ENCODE data around the gene LAMTOR1. TPM values are rescaled to one million over a fixed set of nuclear protein-coding genes. Genes with fewer than 3 reads are reported as not detected.

The LAMTOR1 gene
- total and polyA plus RNA-seq, 2 donors (not counting 3 experiments of a cell fraction or from before 2014, with no cell fraction given), result 95.1 to 174 TPM

DNA sequence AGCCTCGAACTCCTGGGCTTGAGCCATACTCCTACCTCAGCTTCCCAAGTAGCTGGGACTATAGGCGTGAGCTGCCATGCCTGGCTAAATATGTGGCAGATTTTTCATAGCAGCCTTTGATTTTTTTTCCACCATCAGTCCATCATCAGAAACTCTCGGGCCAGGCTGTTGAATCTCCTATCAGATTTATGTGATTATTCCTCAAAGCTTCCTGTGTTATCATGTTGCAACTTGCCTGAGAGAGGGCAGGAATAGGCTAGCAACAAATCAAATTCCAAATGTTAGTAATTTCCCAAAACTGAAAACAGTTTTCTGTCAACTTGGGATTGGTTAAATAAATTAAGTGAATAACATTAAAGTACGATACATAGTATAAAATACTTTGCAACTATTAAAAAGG lies 19.0 kb downstream of the LAMTOR1 start:
- BruUV-seq (replicated peaks), result no TSS peak
- ChIA-PET POLR2A (interaction anchor here (0.8 kb wide), 1 partner anchor 44 kb away, joined by 3 read pairs; no protein-coding TSS in a partner anchor), CTCF (interaction anchor here (1.5 to 4.7 kb wide), 2 partner anchors 58 to 106 kb away, joined by 3 to 93 read pairs; no protein-coding TSS in a partner anchor)
- Histone ChIP-seq H3K36me3 (ENCODE audit: control insufficient read depth in 2 of 2, extremely low read depth in 1 of 2, insufficient read depth in 2 of 2, low read length in 2 of 2) (no peaks in the 10 kb centered on the region), H3K4me2 (ENCODE audit: insufficient read depth, low read length) (no peak overlapping the region), H3K9me3 (replicated peaks; ENCODE audit: control insufficient read depth, insufficient read depth, low read length) (no peaks in the 10 kb centered on the region), H3K27me3 (ENCODE audit: control insufficient read depth in 2 of 2, insufficient read depth in 2 of 2, low read length in 2 of 2) (no peaks in the 10 kb centered on the region), H3K4me3 (replicated peaks in 1 of 3; ENCODE audit: insufficient read depth in 1 of 3, low read depth in 1 of 3, low read length in 3 of 3) (no peak overlapping the region), H2AFZ (ENCODE audit: low read depth, low read length) (no peak overlapping the region), H3K4me1 (ENCODE audit: control insufficient read depth, extremely low read depth, insufficient read depth, low read length) (peaks cover 18% of the 10 kb centered on the region), H3K27ac (ENCODE audit: insufficient read depth, low read depth, low read length) (no peak overlapping the region), H3K79me2 (ENCODE audit: control insufficient read depth, insufficient read depth, low read length) (peaks cover 10% of the 10 kb centered on the region), H4K20me1 (replicated peaks; ENCODE audit: control insufficient read depth, extremely low read depth, insufficient read depth, low read length) (no peaks in the 10 kb centered on the region), H3K9ac (replicated peaks; ENCODE audit: extremely low read depth, insufficient read depth, low read length) (no peak overlapping the region), H3K9me1 (replicated peaks; ENCODE audit: control insufficient read depth, extremely low read depth, insufficient read depth, low read length) (no peaks in the 10 kb centered on the region)
- TF ChIP-seq POLR2A (IDR thresholded peaks at IDR 0.05; ENCODE audit: low read depth, low read length) (no peak), JUN (IDR thresholded peaks at IDR 0.05; ENCODE audit: borderline replicate concordance, insufficient read depth, insufficient read length, low read depth) (no peak), FOS (IDR thresholded peaks at IDR 0.05; ENCODE audit: borderline replicate concordance, insufficient read depth, low read length) (no peak), GATA2 (IDR thresholded peaks at IDR 0.05; ENCODE audit: insufficient read depth, insufficient read length, low read depth, low read length) (no peak), CTCF (IDR thresholded peaks at IDR 0.05; ENCODE audit: extremely low read depth in 1 of 2, insufficient read depth in 1 of 2, low read depth in 1 of 2, low read length in 2 of 2) (no peak), EZH2 (IDR thresholded peaks at IDR 0.05; ENCODE audit: borderline replicate concordance, low read depth, low read length, severe bottlenecking) (no peak), MYC (IDR thresholded peaks at IDR 0.05; ENCODE audit: low read depth, low read length) (no peak), POLR2AphosphoS5 (IDR thresholded peaks at IDR 0.05; ENCODE audit: insufficient read depth, low read depth, low read length) (no peak)
- TF ChIP-seq, protein P1, sequence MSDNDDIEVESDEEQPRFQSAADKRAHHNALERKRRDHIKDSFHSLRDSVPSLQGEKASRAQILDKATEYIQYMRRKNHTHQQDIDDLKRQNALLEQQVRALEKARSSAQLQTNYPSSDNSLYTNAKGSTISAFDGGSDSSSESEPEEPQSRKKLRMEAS (IDR thresholded peaks at IDR 0.05; ENCODE audit: insufficient read depth, insufficient read length), result no peak
- intact Hi-C loops (cut with micrococcal nuclease) (no loop called here), dilution Hi-C loops (cut with MboI; ENCODE audit: extremely low pct_ligation_motif_present, low sequenced_read_pairs) (loop anchor here (10.0 kb wide), 1 partner anchor 59 kb away; no protein-coding TSS in a partner anchor)
- no peak for FAIRE-seq
- DNase-seq (ENCODE audit: low read depth, low spot score), result no peak
